ENCODE measurements around the gene TENT4B. TPM values are rescaled to one million over a fixed set of nuclear protein-coding genes. Genes with fewer than 3 reads are reported as not detected.

Gene TENT4B
- total RNA-seq, 2 donors from 2014 or later = 15.0 to 15.9 TPM

DNA sequence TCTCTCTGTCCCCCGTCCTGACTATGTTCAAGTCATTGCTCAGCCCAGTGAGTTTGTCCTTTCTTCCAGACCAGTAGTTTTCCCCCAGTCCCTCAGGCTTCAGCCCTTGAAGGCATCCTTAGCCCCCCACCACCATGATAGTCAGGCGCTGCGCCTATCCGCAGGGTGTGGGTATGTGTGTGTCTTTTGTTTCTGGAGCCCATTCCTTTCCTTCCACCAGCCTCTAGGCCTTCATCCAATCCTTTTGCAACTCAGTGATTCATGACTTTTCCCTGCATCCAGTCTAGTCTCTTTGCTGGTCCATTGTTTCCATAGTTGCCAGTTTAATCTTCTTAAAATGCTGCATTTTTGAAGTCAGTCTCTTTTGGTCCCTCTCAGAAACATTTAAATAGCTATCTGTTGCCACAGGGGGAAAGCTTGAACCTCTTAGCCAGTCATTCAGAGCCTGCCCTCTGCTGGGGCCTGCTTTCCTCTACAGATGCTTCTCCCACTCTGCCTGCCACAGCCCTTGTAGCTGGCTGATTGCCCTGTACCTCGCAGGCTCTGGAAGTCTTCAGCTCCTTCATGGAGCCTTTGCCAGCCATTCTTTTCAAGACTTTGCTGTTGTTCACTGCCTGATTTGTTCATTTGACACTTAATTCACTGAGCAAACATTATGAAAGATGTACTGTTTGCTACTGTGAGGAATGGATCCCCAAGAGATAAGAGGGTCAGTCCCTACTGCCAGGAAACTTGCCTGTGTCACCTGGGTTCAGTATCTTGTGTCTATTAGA is 57.3 kb downstream of the TENT4B start:
- no peak overlapping the region for H3K4me3 ChIP-seq
- no peaks in the 10 kb centered on the region for H3K9me3 ChIP-seq
- peak; percentile 52 for ATAC-seq (ENCODE audit: insufficient number of reproducible peaks, low FRiP score, low read depth)
- H3K4me1 ChIP-seq (ENCODE audit: control insufficient read depth in 1 of 2, low read depth in 2 of 2) = peaks cover 32 to 60% of the 10 kb centered on the region in 2 donors
- peaks cover 8% of the 10 kb centered on the region for H3K36me3 ChIP-seq
- DNase-seq (ENCODE audit: low spot score) = no peak
- H3K27me3 ChIP-seq (replicated peaks; ENCODE audit: insufficient read depth) = no peaks in the 10 kb centered on the region
- TF ChIP-seq, protein P1, sequence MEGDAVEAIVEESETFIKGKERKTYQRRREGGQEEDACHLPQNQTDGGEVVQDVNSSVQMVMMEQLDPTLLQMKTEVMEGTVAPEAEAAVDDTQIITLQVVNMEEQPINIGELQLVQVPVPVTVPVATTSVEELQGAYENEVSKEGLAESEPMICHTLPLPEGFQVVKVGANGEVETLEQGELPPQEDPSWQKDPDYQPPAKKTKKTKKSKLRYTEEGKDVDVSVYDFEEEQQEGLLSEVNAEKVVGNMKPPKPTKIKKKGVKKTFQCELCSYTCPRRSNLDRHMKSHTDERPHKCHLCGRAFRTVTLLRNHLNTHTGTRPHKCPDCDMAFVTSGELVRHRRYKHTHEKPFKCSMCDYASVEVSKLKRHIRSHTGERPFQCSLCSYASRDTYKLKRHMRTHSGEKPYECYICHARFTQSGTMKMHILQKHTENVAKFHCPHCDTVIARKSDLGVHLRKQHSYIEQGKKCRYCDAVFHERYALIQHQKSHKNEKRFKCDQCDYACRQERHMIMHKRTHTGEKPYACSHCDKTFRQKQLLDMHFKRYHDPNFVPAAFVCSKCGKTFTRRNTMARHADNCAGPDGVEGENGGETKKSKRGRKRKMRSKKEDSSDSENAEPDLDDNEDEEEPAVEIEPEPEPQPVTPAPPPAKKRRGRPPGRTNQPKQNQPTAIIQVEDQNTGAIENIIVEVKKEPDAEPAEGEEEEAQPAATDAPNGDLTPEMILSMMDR (IDR thresholded peaks at IDR 0.05) = peak; percentile 54
- peak overlapping the region in 1 of 2 donors; percentile 8 for H3K27ac ChIP-seq

DNA sequence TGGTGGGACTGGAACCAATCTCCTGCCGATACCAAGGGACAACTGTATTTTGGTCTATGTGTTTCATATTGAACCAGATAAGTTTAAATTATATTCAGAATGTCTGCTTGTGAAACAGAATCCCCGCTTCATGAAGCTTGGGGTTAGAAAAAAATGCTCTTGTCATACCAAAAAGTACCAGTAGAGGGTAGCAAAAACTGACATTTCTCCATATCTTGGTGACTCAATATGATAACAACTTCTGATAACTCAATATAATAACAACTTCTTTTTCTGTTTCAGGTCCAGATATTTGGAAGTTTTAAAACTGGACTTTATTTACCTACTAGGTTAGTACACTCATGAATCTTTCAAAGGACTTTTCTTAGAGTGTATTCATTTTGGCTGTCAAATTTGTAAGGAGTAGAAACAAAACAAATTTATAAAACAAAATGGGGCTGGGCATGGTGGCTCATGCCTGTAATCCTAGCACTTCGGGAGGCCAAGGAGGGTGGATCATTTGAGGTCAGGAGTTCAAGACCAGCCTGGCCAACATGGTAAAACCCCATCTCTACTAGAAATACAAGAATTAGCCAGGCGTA is 60.9 kb downstream of the TENT4B start:
- no peaks in the 10 kb centered on the region for H3K27me3 ChIP-seq (replicated peaks; ENCODE audit: insufficient read depth)
- H3K4me3 ChIP-seq = no peak overlapping the region
- no peak for DNase-seq (ENCODE audit: low spot score)
- H3K36me3 ChIP-seq = peaks cover 18% of the 10 kb centered on the region
- peaks cover 19 to 33% of the 10 kb centered on the region in 2 donors for H3K4me1 ChIP-seq (ENCODE audit: control insufficient read depth in 1 of 2, low read depth in 2 of 2)
- H3K27ac ChIP-seq = peak overlapping the region in 1 of 2 donors; percentile 50
- H3K9me3 ChIP-seq = no peaks in the 10 kb centered on the region
- ATAC-seq (ENCODE audit: insufficient number of reproducible peaks, low FRiP score, low read depth) = no peak
- TF ChIP-seq, protein P1 (IDR thresholded peaks at IDR 0.05) = peak; percentile 87

DNA sequence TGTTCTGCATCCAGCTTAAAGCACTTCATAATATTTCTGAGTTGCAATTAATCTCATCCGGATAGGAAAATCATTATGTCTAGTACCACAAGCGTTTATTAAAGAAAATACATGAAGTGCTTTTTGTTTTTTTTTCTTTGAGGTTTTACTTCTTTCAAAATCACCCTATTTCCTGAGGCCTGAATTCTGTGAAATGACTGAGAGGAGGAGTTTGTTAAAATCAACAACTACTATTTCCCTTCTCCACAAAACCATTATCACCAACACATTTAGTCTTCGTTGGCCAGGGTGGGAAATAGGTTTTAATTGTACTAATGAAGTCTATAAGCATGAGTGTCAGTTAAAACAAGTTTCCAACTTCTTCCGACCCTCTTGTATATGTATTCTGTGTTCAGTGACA is 62.6 kb downstream of the TENT4B start:
- Histone ChIP-seq H3K27me3 (replicated peaks; ENCODE audit: insufficient read depth) (no peaks in the 10 kb centered on the region), H3K36me3 (peaks cover 22% of the 10 kb centered on the region), H3K4me1 (ENCODE audit: control insufficient read depth in 1 of 2, low read depth in 2 of 2) (peaks cover 7 to 17% of the 10 kb centered on the region in 2 donors), H3K27ac (no peak overlapping the region), H3K4me3 (no peak overlapping the region), H3K9me3 (no peaks in the 10 kb centered on the region)
- DNase-seq (ENCODE audit: low spot score) (no peak), ATAC-seq (ENCODE audit: insufficient number of reproducible peaks, low FRiP score, low read depth) (no peak)
- TF ChIP-seq, protein P1 (IDR thresholded peaks at IDR 0.05) = no peak

DNA sequence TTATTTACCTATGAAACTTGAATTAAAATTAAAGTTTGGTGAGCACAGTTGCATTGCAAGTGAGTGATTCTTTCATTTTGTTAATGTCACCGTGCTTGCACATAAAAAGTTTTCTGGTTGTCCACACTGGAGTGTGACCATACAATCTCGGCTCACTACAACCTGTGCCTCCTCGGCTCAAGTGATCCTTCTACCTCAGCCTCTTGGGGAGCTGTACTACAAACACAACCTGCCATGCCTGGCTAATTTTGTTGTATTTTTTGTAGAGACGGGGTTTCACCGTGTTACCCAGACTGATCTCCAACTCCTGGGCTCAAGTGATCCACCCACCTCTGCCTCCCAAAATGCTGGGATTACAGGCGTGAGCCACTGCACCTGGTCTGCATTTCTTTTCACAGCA is 63.1 kb downstream of the TENT4B start:
- DNase-seq (ENCODE audit: low spot score) (no peak), ATAC-seq (ENCODE audit: insufficient number of reproducible peaks, low FRiP score, low read depth) (no peak)
- Histone ChIP-seq H3K27ac (no peak overlapping the region), H3K4me1 (ENCODE audit: control insufficient read depth in 1 of 2, low read depth in 2 of 2) (peaks cover 2 to 11% of the 10 kb centered on the region in 2 donors), H3K9me3 (no peaks in the 10 kb centered on the region), H3K27me3 (replicated peaks; ENCODE audit: insufficient read depth) (no peaks in the 10 kb centered on the region), H3K36me3 (peaks cover 22% of the 10 kb centered on the region), H3K4me3 (no peak overlapping the region)
- TF ChIP-seq, protein P1 (IDR thresholded peaks at IDR 0.05) = no peak

DNA sequence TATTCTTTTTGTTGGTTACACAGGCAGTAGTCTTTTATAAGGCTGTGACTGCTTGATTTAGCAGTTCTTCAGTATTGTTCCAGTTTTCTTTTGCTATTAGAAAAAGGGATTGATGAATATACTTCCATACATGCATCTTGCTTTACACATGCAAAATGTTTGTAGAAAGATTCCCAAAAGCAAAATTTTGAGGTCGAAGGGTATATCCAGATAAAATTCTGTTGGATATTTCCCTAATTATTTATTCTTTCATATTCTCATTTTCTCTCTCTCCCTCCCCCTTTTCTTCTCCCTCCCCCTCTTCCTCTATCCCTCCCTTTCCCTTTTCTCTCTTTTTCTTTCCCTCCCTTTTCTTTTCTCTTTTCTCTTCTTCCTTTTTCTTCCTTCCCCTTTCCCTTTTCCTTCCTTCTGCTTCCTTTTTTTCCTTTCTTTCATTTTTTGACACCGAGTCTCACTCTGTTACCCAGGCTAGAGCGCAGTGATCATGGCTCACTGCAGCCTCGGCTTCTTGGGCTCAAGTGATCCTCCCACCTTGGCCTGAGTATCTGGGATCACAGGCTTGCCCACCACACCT is 66.4 kb downstream of the TENT4B start:
- Histone ChIP-seq H3K4me3 (no peak overlapping the region), H3K36me3 (peaks cover 13% of the 10 kb centered on the region), H3K27me3 (replicated peaks; ENCODE audit: insufficient read depth) (no peaks in the 10 kb centered on the region), H3K27ac (no peak overlapping the region), H3K4me1 (ENCODE audit: control insufficient read depth in 1 of 2, low read depth in 2 of 2) (peaks cover 0 to 3% of the 10 kb centered on the region in 2 donors), H3K9me3 (no peaks in the 10 kb centered on the region)
- TF ChIP-seq, protein P1 (IDR thresholded peaks at IDR 0.05) = no peak
- ATAC-seq (ENCODE audit: insufficient number of reproducible peaks, low FRiP score, low read depth) (no peak), DNase-seq (ENCODE audit: low spot score) (no peak)
